Stimulated activated CD8-positive, alpha-beta memory T cell treated with anti-CD3 and anti-CD28 coated beads, Interleukin-7, amount 100 ng/mL, for 48 hours (primary cell): ENCODE data around the gene ANTXRL.
"Not testable (repeated sequence)": the region's sequence is repeated elsewhere in the genome, so short reads cannot be mapped to it uniquely, and the experiment has no call there.

Experiments used
- DNase-seq, 2 donors: peaks; one replicate each; pipeline ENCODE4 v3.0.0-alpha.2; 2020; ENCODE audit warnings: low read depth in 1 of 2; ENCODE audit errors: extremely low read depth in 1 of 2

The ANTXRL gene

DNA sequence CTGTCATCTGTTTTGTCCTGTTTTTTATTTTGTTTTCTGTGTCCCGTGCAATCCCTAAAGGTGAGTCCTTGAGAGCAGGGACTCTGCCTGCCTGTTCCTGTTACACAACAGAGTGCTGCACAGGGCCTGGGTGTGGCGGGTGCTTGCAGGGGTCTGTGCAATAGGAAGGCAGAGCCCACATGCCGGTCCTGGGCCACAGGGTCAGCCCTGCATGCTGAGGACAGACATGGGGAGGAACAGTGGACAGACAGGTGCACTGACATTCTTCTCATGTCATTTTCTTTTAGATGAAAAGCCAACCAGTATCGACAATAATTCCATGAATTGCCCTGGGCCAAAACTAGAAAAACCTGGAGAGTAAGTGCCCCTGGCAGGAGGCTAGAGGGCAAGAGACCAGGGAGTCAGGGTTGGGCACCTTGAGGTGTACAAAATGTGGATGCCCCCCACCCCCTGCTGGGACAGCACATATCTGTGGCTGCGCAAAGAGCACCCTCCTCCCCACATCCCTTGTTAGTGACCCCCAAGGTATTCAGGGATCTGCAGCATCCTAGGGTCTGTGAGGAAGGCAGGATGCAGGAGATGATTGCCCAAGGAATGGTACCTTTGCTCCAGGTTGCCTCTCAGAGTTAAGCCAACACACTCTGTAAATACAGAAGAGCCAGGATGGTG, 19.9 kb downstream of the ANTXRL start:
- no peak for DNase-seq

DNA sequence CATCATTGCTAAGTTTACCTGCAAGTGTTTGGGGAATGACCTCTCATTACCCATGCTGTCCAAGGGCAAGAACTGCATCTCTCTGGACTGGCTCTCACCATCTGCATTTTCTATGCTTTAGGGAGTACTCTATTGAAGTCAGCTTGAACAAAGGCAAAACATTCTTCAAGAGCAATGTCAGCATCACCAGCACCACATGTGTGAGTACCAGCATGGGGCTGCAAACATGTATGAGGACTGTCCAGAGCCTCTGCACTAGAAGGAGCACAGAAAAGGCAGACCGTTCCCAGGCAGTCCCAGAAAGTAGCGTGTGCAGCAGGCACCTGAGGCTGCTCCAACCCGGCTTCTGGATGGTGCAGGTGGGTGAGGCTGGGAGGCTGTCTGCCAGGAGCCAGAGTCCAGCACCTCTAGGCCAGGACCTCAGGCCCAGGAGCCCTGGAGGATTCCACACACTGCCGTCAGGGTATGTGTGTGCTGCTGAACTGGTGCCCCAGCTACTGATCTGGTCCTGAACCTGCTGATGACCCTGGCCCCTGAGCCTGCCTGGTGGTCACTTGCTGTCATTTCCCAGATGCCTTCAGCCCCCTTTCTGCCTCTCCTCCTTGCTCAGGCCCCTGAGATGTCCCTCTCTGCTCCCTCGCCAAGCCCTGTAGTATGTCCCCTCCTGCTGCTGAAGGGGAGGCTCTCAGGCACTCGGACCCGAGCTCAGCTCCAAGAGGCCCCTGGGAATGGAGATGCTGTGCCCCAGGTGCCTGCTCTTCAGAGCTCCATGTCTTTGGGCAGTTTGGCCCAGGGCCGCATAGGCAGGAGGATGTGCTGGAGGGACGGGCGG, 20.7 kb downstream of the ANTXRL start:
- DNase-seq = no peak

DNA sequence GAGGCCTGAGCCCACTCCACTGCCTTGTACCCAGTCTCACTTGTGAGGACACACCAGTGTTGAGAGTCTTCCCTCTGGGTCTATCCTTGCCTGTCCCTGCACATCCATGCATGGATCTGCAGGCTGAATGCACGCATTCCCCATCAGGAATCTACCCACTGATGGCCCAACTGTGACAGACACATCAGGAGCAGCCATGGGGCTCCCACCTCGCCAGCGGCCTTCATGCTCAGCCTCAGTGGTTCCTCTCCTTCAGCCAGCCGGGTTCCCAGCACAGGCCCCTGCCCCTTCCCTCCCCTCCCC, 21.3 kb downstream of the ANTXRL start:
- no peak for DNase-seq

DNA sequence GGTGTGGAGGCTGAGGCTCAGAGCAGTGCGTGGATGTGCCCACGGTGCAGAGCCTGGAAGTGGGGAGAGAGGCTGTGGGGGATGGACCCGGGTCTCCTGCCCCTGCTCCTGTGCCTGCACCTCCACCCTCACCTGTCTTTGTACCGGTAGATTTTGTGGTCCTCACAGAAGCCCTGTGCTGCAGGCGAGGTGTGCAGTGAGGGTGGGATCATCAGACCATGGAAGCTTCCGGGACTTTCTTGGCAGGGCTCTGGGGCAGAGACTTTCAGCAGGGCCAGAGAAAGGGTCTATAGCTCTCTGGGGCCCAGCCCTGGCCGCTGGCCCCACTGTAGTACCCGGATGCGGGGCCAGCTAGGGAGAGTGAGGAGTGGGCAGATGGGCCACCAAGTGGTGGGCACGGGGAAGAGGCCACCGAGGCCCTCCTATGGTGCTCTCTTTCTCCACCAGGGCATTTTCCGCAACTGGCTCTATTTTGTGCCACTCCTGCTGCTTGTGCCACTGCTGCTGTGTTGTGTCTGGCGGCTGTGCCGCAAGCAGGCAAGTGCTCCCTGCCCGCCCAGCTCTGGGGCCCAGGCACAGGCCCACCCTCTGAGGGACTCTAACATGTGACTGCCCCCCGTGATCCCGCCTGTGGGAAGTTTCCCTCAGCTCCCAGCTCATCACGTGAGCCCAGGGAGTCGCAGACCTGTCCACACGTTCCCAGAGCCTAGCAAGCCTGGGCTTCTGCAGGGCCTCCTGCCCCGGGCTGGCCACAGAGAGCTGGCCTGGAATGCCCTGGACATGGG, 22.1 kb downstream of the ANTXRL start:
- no peak for DNase-seq

DNA sequence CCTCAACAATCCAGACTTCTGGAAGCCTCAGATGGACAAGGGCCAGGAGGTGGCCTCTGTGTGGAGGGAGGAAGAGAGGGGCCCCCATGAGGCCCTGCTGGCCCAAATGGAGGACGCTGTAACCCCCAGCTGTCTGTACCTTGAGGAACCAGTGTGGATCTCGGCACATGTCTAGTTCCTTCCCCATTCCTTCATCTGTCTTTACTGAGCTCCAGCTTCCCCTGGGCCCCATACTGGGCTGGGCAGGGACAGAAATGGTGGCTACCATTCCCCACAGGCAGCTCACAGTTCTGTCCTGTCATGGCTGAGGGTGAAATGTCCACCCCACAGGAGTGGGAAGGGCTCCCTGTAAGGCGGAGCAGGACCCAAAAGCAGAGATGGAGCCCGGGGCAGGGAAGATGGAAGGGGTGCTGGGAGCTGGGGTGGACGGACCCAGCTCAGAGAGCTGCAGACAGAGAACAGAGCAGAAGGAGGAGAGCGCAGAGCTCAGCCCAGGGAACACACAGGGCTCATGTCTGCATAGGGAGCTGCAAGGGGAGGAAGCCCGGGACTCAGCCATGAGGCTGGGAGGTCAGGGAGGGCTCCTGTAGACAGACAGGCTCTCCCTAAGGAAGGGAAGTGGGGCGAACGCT, 22.8 kb downstream of the ANTXRL start:
- no peak for DNase-seq

DNA sequence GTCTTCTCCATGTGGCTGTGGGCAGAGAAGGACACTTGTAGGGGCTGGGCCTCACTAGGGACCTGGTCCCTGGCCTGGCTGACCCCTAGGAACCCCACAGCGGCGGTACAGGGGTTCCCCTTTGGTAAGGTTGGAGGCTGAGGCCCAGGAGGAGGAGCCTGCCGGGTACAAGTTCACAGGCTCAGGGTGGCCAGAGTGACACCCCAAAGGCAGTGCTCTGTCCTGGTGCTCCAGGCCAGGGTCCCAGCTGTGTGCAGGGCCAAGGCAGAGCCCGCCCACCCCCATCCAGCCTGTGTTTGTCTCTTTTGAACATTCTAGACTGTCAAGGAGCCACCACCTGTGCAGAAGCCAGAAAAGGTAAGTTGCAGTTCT, 23.3 kb downstream of the ANTXRL start:
- no peak for DNase-seq

DNA sequence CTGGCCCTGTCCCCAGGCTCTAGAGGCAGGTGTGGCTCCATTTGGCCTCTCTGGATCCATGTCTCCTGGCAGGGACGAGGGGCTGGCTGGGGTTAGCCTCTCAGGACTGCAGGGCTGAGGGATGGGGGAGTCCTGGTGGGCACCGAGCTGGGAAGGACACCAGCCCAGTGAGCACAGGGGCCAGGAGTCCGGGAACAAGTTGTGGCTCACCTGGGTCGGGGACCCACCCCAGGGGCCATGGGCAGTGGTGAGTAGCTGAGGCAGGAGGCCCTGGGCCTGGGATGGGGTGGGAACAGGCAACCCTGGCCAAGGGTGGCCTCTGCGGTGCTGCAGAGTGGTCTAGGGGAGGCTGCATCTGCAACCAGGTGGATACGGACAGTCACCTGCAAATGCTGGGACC, 24.1 kb downstream of the ANTXRL start:
- DNase-seq = no peak

DNA sequence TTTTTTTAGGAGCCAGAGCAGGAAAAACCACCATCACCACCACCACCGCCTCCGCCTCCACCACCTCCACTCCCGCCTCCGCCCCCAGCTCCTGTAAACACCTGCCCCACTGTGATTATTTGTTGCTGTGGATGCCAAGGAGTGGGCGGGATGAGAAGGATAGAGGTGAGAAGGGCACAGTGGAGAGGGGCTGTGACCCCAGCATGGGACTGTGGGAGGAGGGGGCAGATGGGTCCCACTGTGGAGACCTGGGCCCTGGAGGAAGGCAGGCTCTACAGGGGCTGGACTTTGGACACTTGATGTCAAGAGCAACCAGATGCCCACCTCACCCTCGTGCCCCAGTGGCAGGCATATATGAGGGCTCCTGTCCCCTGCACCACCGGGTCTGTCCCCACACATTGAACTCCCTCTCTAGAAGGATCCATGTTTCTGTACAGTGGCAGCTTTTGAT, 24.7 kb downstream of the ANTXRL start:
- DNase-seq = no peak

DNA sequence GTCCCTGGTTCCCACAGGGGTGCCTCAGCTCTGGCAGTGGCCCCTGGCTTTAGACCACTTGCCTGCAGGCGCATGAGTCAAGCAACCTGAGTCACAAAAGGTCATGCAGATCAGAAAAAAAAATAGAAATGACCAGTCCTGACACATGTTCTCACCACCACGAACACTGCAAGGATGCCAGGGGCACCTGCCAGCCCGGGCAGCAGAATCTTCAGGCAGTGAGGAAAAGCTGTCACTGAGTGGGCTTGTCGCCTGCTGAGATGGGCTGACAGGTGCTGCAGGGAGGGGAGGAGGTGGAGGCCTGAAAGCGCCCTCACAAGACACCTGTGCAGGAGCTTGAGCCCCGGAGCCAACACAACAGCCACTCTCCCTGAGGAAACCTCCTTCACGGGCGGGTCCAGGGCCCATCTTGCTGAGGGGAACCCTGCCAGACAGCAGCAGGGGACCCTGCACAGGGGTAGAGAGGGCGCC, 25.2 kb downstream of the ANTXRL start:
- DNase-seq = not testable (repeated sequence)

DNA sequence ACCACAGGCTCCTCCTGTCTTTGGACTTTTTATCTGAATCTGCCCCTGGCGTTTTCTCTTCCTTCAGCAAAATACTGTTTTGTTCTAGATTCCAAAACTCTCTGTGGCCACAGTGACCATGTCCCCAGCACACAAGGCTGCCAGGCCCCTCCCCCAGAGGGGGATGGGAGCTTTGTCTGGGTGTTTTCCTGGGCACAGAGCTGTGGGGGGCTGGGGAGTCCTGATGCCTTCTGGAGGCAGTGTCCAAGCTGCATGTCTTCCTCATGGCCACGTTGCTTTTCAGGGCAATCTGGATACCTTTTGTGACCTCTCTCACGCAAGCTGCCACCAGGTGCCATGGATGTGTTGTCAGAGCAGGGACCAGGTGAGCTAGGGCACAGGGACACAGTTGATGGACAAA, 26.2 kb downstream of the ANTXRL start:
- DNase-seq = no peak

DNA sequence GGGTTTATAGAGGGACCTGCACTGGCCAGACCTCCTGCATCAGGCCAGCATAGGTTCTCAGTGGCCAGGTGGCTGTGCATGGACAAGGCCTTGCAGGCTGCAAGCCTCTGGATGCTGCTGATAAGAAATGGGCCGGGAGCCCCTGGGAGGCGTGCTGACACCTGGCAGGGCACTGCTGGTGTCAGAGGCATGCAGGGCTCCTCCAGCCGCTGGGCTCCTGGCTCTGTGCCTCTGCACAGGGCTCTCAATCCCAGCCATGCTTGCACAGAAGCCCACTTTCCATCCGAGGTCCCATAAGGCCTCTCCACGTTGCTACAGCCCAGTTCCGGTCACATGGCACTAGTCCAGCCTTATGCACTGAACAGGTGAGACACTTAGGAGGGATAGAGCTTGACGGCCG, 27.3 kb downstream of the ANTXRL start:
- DNase-seq = no peak

DNA sequence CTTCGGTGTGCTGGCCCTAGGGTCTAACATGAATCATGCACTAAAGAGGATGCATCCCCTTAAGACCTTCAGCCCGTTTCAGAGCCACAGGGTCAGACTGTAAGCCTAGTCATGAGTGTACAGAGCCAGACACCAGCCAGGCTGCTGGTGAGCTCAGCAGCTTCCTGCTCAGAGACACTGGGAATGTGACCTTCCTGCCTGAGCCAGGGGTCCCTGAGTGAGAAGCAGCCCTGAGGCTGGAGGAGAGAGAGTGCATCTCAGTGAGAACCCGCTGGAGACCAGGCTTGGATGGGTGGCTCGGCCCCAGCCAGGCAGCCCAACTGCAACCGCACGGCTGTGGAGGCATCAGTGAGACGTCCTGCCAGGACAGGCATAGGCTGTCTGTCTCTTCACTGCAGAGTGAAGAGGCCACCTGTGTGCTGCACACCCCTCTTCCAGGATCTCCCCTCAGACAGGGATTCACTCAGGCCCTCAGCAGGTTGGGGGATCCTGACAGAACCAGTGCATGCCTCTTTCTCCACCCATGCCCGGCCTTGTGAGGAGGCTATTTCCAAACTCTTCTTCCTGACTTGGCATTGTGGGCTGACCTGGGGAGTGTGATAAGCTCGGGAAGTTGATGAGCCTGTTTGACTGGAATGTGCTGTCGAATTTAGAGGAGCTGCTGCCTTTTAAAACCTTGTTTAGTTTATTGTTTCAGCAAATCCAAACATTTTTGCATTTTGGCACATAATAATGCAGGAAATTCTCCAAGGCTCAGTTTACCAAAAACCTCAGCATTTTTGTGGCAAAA, 28.5 kb downstream of the ANTXRL start:
- not testable (repeated sequence) for DNase-seq

DNA sequence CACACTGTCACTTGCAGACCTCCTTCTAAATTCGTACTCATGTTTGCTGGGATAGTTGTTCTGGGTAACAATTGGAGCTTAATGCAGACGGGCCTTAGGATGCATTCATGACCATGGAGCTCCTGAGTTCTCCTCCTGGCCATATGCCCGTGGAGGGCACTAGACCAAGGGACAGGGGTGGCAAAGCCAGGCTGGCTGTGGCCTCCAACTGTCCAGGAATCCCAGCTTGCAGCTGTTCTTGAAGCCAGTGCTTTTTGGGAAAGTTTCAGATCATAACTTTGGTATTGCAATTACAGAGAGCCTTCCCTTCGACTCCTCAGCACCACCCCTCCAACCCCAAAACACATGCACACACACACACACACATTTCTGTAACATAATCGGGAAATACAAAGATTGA, 30.6 kb downstream of the ANTXRL start:
- no peak for DNase-seq

DNA sequence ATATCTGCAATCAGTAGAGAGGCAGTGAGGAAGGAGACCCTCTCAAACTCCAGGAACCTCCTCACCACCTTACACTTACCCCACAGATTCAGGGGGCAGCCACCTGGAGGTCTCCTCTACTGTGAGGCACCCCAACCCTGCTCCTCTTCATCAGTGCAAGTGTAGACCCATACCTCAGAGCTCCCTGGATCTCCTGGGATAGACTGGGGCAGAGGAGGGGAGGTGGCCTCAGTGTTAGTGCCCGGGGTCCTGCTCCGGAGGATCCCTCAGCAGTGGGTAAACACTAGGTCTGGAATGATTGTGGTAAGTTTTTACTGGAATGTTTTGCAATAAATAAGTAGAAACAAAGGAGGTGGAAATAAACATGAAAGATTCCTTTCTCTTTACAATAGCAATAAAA, 31.1 kb downstream of the ANTXRL start:
- DNase-seq = no peak

DNA sequence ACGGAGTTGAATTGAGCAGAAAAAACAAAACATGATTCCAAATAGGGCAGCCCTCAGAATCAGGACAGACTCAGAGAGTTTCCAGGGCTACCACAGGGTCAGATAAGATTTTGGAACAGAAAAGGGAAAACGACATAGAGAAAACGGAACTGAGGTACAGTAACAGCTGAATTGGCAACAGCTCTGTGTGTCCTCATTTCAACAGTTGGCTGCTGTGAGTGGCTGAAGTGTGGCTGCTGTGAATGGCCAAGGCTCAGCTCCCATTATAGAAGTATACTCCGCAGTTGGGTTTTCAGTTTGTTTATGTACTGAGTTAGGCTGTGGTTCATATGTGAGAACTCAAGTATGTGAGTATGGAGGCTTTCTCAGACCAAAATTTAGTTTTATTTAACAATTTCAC, 32.0 kb downstream of the ANTXRL start:
- DNase-seq = no peak

DNA sequence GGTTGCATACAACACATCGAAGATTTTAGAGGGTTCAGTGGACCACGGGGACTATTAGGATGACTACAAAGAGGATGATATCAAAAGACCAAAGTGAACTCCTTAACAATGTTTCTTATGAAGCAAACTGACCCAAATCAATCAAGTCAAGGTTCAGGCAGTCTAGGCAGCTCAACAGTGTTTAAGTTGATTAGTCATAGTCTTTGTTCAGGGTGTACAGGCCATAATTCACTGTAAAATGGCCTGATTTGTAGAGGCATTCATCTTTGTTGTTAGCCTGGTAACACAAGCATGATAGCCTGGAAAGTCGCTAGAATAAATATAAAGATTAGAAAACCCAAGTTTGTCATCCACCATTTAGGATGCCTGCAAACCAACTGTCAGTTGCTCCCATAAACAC, 32.6 kb downstream of the ANTXRL start:
- no peak for DNase-seq

DNA sequence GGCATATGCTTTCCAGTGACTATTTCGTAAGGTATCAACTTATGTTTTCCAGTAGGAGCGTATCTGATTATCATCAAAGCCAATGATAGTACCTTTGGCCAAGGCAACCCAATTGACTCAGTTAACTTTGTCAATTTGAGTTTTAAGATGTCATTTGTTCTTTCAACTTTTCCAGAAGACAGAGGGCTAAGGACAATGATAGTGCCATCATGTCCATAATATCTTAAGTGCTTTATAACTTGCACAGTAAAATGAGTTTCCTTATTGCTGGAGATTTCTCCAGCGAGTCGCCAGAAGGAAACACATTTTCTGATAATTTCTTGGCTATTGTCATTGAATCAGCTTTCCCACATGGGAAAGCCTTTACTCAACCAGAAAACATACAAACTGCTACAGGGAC, 35.0 kb downstream of the ANTXRL start:
- no peak for DNase-seq

DNA sequence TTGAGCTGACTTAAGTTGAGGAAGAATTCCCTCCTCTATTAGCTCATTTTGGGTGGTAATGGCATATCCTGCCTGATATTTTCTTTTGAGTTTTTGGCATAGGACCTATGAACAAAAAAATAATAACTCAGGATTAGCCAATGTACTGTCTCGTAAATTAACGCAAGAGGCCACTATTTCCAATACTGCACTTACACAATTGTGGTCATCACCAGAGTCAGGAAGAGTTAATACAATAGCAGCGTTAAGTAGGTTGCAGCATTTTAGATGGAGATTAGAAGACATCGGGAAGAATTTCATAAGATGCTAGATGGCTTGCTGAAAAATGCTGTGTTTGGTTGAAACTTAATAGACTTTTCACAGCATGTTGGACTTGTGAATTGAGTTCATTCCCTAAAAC, 36.4 kb downstream of the ANTXRL start:
- no peak for DNase-seq

DNA sequence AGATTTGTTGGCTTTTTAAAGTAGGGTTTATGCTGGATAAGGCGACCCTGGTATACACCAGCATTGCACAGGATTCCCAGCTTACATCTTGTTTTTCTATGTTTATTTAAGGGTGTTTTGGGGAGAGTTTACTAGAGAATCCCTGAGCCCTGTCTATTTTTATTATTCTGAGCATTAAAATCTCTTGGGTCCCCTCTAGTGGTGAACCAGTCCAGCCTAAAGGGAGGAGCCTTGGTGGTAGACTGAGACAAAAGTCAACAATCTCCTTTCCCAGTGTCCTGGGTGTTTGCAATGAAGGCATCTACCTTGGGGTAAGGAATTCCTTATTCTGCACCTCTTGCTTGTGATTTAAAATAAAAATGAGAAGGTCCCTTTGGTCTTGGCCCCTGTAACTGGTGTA, 38.2 kb downstream of the ANTXRL start:
- DNase-seq = no peak

DNA sequence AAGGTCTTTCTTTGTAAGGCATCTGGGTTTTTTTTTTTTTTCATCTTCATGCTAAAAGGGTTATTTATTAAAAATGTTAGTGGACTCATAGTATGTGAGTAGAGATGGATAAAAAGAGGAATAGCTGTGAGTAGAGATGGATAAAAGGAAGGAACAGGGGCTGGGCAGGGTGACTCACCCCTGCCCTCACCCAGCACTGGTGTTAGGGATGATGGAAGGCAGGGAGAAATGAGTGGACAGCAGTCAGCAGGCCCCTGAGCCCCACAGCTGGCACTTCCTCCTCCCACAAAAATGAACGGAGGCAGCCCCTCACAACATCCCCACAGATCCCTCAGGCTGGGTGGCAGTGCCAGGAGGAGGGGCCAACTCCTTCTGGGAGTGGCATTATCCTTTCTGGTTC, 39.3 kb downstream of the ANTXRL start:
- DNase-seq = no peak

DNA sequence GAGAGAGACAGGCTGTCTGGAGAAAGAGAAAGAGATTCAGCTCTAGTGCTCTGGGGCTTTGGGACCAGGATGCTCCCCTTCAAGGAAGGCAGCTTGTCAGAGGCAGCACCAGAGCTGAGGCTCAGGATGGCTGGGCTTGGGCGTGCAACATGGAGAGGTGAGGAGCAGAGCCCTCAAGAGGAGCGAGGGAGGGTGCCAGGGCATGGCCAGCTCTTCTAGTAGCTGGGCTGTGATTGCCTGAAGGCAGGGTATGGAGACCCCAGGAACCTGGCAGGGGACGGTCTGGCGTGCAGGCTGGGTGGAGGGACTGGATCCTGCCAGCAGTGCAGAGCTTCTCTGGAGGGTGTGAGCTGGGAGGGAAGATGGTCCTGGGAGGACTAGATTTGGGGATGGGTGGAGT, 40.2 kb downstream of the ANTXRL start:
- no peak for DNase-seq
